Erythroblast (primary cell): ENCODE measurements around the gene SCLY.

ENCODE experiments used
- GATA1 ChIP-seq: IDR thresholded peaks from 2 replicates; pipeline ENCODE4 v1.6.1; 2011; ENCODE audit warnings: low read depth, mild to moderate bottlenecking, control low read depth, low read length, moderate library complexity
- POLR2A ChIP-seq: IDR thresholded peaks from 2 replicates; pipeline ENCODE4 v1.6.1; 2011; ENCODE audit warnings: mild to moderate bottlenecking, low read length

- TF ChIP-seq POLR2A (no peak), GATA1 (no peak)
Observed at GRCh38 chr2:238128534-238129001, 67.8 kb downstream of the SCLY start.
